IMR-90 (cell line): ENCODE results near the gene HIPK3. TPM values are rescaled to one million over a fixed set of nuclear protein-coding genes. Genes with fewer than 3 reads are reported as not detected.

Experiments used
- ATAC-seq: fragments of 200-7000 bp; cut with Tn5 transposase; 2 replicates; pipeline ENCODE4 v1.9.1; 2020; ENCODE audit warnings: low read depth, mild to moderate bottlenecking, moderate library complexity
- BruUV-seq: library from RNA; stranded (reverse); fragments of 400-500 nt; replicated peaks from 2 replicates; lab custom pipeline; 2021; lab: Mats Ljungman, UMichigan
- CTCF ChIA-PET: fragments of 300-600 bp; formaldehyde crosslinking; extraction: SDS; loops from one replicate; lab custom pipeline; 2021; ENCODE audit warnings: antibody characterized with exemption; lab: Yijun Ruan, JAX
- POLR2A ChIA-PET: fragments of 300-600 bp; sonication (Branson Sonifier 250); formaldehyde crosslinking; loops from one replicate; lab custom pipeline; 2022; ENCODE audit warnings: antibody characterized with exemption; ENCODE audit not compliant: unreplicated experiment; lab: Charles Lee
- DNase-seq: peaks from one replicate; pipeline ENCODE4 v3.0.0; 2013
- H2AFZ ChIP-seq: replicated peaks from 2 replicates; pipeline ENCODE3; 2013; ENCODE audit warnings: low read length, mild to moderate bottlenecking; ENCODE audit not compliant: poor library complexity
- H2AK5ac ChIP-seq: 2 replicates; pipeline ENCODE4 v1.6.1; 2013; ENCODE audit warnings: low read depth, low read length, inconsistent platforms
- H2AK9ac ChIP-seq: replicated peaks from 2 replicates; pipeline ENCODE3; 2013; ENCODE audit warnings: mild to moderate bottlenecking, low read depth, low read length, moderate library complexity; ENCODE audit not compliant: poor library complexity
- H2BK120ac ChIP-seq: 2 replicates; pipeline ENCODE4 v1.6.1; 2013; ENCODE audit warnings: low read depth, low read length, inconsistent platforms
- H2BK15ac ChIP-seq: 3 replicates; pipeline ENCODE4 v1.6.1; 2013; ENCODE audit warnings: low read depth, low read length, inconsistent platforms
- H2BK20ac ChIP-seq: 2 replicates; pipeline ENCODE4 v1.6.1; 2013; ENCODE audit warnings: low read depth, mild to moderate bottlenecking, inconsistent platforms, low read length, moderate library complexity
- H2BK5ac ChIP-seq: 2 replicates; pipeline ENCODE4 v1.6.1; 2013; ENCODE audit warnings: mild to moderate bottlenecking, low read depth, low read length, inconsistent platforms; ENCODE audit not compliant: poor library complexity, severe bottlenecking
- H3K14ac ChIP-seq: replicated peaks from 2 replicates; pipeline ENCODE4 v1.6.1; 2013; ENCODE audit warnings: low read depth, low read length, inconsistent platforms
- H3K18ac ChIP-seq: 2 replicates; pipeline ENCODE4 v1.6.1; 2013; ENCODE audit warnings: low read depth, low read length, control low read depth
- H3K23ac ChIP-seq: 2 replicates; pipeline ENCODE4 v1.6.1; 2013; ENCODE audit warnings: low read depth, low read length, inconsistent platforms
- H3K27ac ChIP-seq: 2 replicates; pipeline ENCODE4 v1.5.1; 2013; ENCODE audit warnings: mild to moderate bottlenecking, control low read depth, low read length; ENCODE audit not compliant: insufficient read depth
- H3K27me3 ChIP-seq: 2 replicates; pipeline ENCODE4 v1.6.1; 2013; ENCODE audit warnings: low read length; ENCODE audit not compliant: control insufficient read depth, insufficient read depth
- H3K36me3 ChIP-seq: 2 replicates; pipeline ENCODE4 v1.6.1; 2013; ENCODE audit warnings: low read length, mixed read lengths; ENCODE audit not compliant: control insufficient read depth, insufficient read depth
- H3K4ac ChIP-seq: 2 replicates; pipeline ENCODE4 v1.6.1; 2013; ENCODE audit warnings: low read depth, low read length, inconsistent platforms
- H3K4me1 ChIP-seq: 2 replicates; pipeline ENCODE4 v1.6.1; 2013; ENCODE audit warnings: low read length, mixed read lengths; ENCODE audit not compliant: control insufficient read depth, insufficient read depth
- H3K4me2 ChIP-seq: 2 replicates; pipeline ENCODE4 v1.6.1; 2013; ENCODE audit warnings: low read depth, mild to moderate bottlenecking, control low read depth, low read length, moderate library complexity
- H3K4me3 ChIP-seq: 2 replicates; pipeline ENCODE4 v1.5.1; 2013; ENCODE audit warnings: low read depth, mild to moderate bottlenecking, control low read depth, low read length, moderate library complexity; ENCODE audit not compliant: insufficient read depth
- H3K56ac ChIP-seq: 2 replicates; pipeline ENCODE4 v1.6.1; 2013; ENCODE audit warnings: low read length, inconsistent platforms; ENCODE audit not compliant: insufficient read depth; ENCODE audit errors: extremely low read depth
- H3K79me1 ChIP-seq, 2 experiments: 2 replicates each; pipeline ENCODE4 v1.6.1; 2013; ENCODE audit warnings: low read length in 2 of 2, inconsistent platforms in 1 of 2, low read depth in 1 of 2
- H3K9ac ChIP-seq: 2 replicates; pipeline ENCODE4 v1.6.1; 2013; ENCODE audit warnings: low read depth, low read length, control low read depth
- H3K9me1 ChIP-seq: 2 replicates; pipeline ENCODE4 v1.6.1; 2013; ENCODE audit warnings: low read length, inconsistent platforms; ENCODE audit not compliant: insufficient read depth
- H3K9me3 ChIP-seq: 2 replicates; pipeline ENCODE4 v1.6.1; 2013; ENCODE audit warnings: low read length; ENCODE audit not compliant: control insufficient read depth, insufficient read depth
- H4K20me1 ChIP-seq: 2 replicates; pipeline ENCODE4 v1.6.1; 2013; ENCODE audit warnings: low read length, inconsistent platforms; ENCODE audit not compliant: insufficient read depth
- H4K5ac ChIP-seq: 2 replicates; pipeline ENCODE4 v1.6.1; 2013; ENCODE audit warnings: mild to moderate bottlenecking, low read depth, low read length, control low read depth
- H4K8ac ChIP-seq, 2 experiments: 2 replicates each; pipeline ENCODE4 v1.6.1; 2013; ENCODE audit warnings: low read depth in 2 of 2, low read length in 2 of 2, control low read depth in 1 of 2, inconsistent platforms in 1 of 2
- H4K91ac ChIP-seq: 2 replicates; pipeline ENCODE4 v1.6.1; 2013; ENCODE audit warnings: low read depth, low read length, inconsistent platforms; ENCODE audit not compliant: insufficient read depth
- BHLHE40 ChIP-seq: fragments of 150-350 bp; IDR thresholded peaks from 2 replicates; pipeline ENCODE4 v1.6.1; 2016; ENCODE audit warnings: mild to moderate bottlenecking, low read depth, low read length
- CEBPB ChIP-seq: IDR thresholded peaks from 2 replicates; pipeline ENCODE4 v1.6.1; 2012; ENCODE audit warnings: low read depth, low read length, improper control_type of control experiment
- FOS ChIP-seq: fragments of 150-350 bp; IDR thresholded peaks from 2 replicates; pipeline ENCODE4 v1.6.1; 2016; ENCODE audit warnings: low read depth, low read length
- MAFK ChIP-seq: IDR thresholded peaks from 2 replicates; pipeline ENCODE4 v1.6.1; 2012; ENCODE audit warnings: low read depth, low read length, improper control_type of control experiment
- MXI1 ChIP-seq: IDR thresholded peaks from 2 replicates; pipeline ENCODE4 v1.6.1; 2012; ENCODE audit warnings: low read depth, mild to moderate bottlenecking, low read length, moderate library complexity, borderline replicate concordance
- NFE2L2 ChIP-seq: fragments of 150-350 bp; IDR thresholded peaks from 2 replicates; pipeline ENCODE4 v1.6.1; 2016; ENCODE audit warnings: low read depth, mild to moderate bottlenecking, low read length
- RCOR1 ChIP-seq: IDR thresholded peaks from 2 replicates; pipeline ENCODE4 v1.6.1; 2012; ENCODE audit warnings: mild to moderate bottlenecking, low read length, improper control_type of control experiment; ENCODE audit not compliant: insufficient replicate concordance
- WGBS, 2 experiments: methylation state at CpG; one replicate each; pipeline versions ENCODE4 v1.1.5 to v1.1.7; 2013; ENCODE audit warnings: missing lambda C conversion rate in 2 of 2; ENCODE audit not compliant: insufficient read length in 1 of 2; ENCODE audit errors: extremely low coverage in 2 of 2; 5-methylcytosine and 5-hydroxymethylcytosine counted together
- dilution Hi-C: fragments of 300-500 bp; cut with HindIII; formaldehyde crosslinking; loops from one replicate; pipeline ENCODE4 v1.14.3; 2018; ENCODE audit warnings: low sequenced_read_pairs; ENCODE audit not compliant: unreplicated experiment
- in situ Hi-C: fragments of 300-500 bp; cut with MboI; formaldehyde crosslinking; loops from 3 replicates; pipeline ENCODE4 v1.14.3; 2019; ENCODE audit warnings: low sequenced_read_pairs, inconsistent platforms, mixed read lengths
- intact Hi-C: fragments of 100-400 bp; cut with micrococcal nuclease; formaldehyde crosslinking; loops from 2 replicates; pipeline ENCODE4 v1.10.0; 2022
- polyA plus RNA-seq, 3 experiments: library from polyadenylated mRNA; depleted of rRNA; stranded (reverse); fragments of >200 nt; gene quantifications; 2 replicates each; pipeline ENCODE4 v1.2.3, GENCODE V29; 2012; ENCODE audit warnings: low replicate concordance in 1 of 3
- total RNA-seq: library from RNA; depleted of rRNA; stranded (reverse); fragments of >200 nt; gene quantifications from 2 replicates; pipeline ENCODE4 v1.2.3, GENCODE V29; 2012
- TF ChIP-seq, protein P1 (sequence below): fragments of 150-350 bp; IDR thresholded peaks from 2 replicates; pipeline ENCODE4 v1.6.1; 2016; ENCODE audit warnings: low read depth, mild to moderate bottlenecking, low read length, moderate library complexity, borderline replicate concordance

HIPK3 gene
- total and polyA plus RNA-seq, 2 of the 4 experiments (the other 2 are of a cell fraction): 8.3 to 103 TPM

DNA sequence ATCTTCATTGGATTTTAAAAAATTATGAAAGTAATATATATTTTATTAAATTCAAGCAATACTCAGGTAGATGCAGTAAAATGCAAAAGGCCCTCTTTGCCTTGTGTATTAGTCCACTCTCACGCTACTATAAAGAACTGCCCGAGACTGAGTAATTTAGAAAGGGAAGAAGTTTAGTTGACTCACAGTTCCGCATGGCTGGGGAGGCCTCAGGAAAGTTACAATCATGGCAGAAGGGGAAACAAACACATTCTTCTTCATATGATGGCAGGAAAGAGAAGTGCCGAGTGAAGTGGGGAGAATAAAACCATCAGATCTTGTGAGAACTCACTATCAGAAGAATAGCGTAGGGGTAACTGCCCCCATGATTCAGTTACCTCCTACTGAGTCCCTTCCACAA is 130.8 kb downstream of the HIPK3 start:
- Histone ChIP-seq H3K14ac (no peak overlapping the region), H2BK5ac (no peak overlapping the region), H3K56ac (no peak overlapping the region), H2AK9ac (no peak overlapping the region), H3K4me1 (no peaks in the 10 kb centered on the region), H2BK20ac (no peak overlapping the region), H2BK120ac (no peak overlapping the region), H3K9me1 (no peaks in the 10 kb centered on the region), H3K4me2 (no peak overlapping the region), H4K5ac (no peak overlapping the region), H3K23ac (no peak overlapping the region), H3K27ac (no peak overlapping the region), H3K36me3 (no peaks in the 10 kb centered on the region; the same call in 1 of the 2 replicates), H4K91ac (no peak overlapping the region), H3K9me3 (no peaks in the 10 kb centered on the region), H4K8ac (no peak overlapping the region), H2AFZ (no peak overlapping the region), H2AK5ac (no peak overlapping the region), H3K18ac (no peak overlapping the region), H2BK15ac (no peak overlapping the region), H3K27me3 (no peaks in the 10 kb centered on the region), H3K4me3 (no peak overlapping the region), H3K4ac (no peak overlapping the region), H4K20me1 (no peaks in the 10 kb centered on the region), H3K9ac (no peak overlapping the region), H3K79me1 (peaks cover 0 to 31% of the 10 kb centered on the region in 2 experiments; a peak in 3 of 4 replicates)
- CTCF ChIA-PET: no interaction called here
- dilution Hi-C loops (no loop called here), intact Hi-C loops (no loop called here), in situ Hi-C loops (no loop called here)
- POLR2A ChIA-PET: no interaction called here
- no peak for ATAC-seq
- no CpG with 5 or more reads among the region's 5 CpGs for WGBS, 2 experiments
- TF ChIP-seq NFE2L2 (no peak), RCOR1 (no peak), FOS (no peak), MAFK (no peak), BHLHE40 (no peak), MXI1 (no peak), CEBPB (no peak)
- TF ChIP-seq, protein P1, sequence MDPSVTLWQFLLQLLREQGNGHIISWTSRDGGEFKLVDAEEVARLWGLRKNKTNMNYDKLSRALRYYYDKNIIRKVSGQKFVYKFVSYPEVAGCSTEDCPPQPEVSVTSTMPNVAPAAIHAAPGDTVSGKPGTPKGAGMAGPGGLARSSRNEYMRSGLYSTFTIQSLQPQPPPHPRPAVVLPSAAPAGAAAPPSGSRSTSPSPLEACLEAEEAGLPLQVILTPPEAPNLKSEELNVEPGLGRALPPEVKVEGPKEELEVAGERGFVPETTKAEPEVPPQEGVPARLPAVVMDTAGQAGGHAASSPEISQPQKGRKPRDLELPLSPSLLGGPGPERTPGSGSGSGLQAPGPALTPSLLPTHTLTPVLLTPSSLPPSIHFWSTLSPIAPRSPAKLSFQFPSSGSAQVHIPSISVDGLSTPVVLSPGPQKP: no peak
- no peak for DNase-seq
- no TSS peak for BruUV-seq
